SU-DHL-6 (cell line): ENCODE data around the gene ELP6.

Experiments used
- EZH2phosphoT487 ChIP-seq: fragments of 200-600 bp; sonication (generic), shearing (Covaris generic); conservative IDR thresholded peaks from 2 replicates; pipeline ENCODE4 v1.6.1; 2018; ENCODE audit warnings: mild to moderate bottlenecking, antibody characterized with exemption, low read length, moderate library complexity, mixed read lengths
- TF ChIP-seq, protein P1 (sequence below): fragments of 200-600 bp; sonication (generic); IDR thresholded peaks from one replicate; pipeline ENCODE4 v1.5.1; 2017; ENCODE audit warnings: antibody characterized with exemption, mild to moderate bottlenecking, low read length, moderate library complexity; ENCODE audit not compliant: insufficient read depth, poor library complexity, severe bottlenecking

DNA sequence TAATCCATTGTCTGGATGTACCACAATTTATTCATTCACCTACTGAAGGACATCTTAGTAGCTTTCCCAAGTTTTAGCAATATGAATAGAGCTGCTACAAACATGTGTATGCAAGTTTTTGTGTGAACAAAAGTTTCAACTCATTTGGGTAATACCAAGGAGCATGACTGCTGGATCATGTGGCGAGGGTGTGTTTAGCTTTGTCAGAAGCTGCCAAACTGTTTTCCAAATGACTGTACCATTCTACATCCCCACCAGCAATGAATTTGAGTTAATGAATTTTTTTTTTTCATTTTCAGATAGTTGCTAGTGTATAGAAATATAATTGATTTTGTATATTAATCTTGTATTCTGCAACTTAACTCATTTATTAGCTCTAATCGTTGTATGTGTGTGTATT is 20.0 kb upstream of the ELP6 start:
- TF ChIP-seq, protein P1, sequence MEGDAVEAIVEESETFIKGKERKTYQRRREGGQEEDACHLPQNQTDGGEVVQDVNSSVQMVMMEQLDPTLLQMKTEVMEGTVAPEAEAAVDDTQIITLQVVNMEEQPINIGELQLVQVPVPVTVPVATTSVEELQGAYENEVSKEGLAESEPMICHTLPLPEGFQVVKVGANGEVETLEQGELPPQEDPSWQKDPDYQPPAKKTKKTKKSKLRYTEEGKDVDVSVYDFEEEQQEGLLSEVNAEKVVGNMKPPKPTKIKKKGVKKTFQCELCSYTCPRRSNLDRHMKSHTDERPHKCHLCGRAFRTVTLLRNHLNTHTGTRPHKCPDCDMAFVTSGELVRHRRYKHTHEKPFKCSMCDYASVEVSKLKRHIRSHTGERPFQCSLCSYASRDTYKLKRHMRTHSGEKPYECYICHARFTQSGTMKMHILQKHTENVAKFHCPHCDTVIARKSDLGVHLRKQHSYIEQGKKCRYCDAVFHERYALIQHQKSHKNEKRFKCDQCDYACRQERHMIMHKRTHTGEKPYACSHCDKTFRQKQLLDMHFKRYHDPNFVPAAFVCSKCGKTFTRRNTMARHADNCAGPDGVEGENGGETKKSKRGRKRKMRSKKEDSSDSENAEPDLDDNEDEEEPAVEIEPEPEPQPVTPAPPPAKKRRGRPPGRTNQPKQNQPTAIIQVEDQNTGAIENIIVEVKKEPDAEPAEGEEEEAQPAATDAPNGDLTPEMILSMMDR = no peak
- TF ChIP-seq EZH2phosphoT487 = no peak
